IMR-90 (cell line): ENCODE data around the gene SLC2A14.
"Not testable (repeated sequence)": the region's sequence is repeated elsewhere in the genome, so short reads cannot be mapped to it uniquely, and the experiment has no call there.

Experiments used
- CEBPB ChIP-seq: IDR thresholded peaks from 2 replicates; pipeline ENCODE4 v1.6.1; 2012; ENCODE audit warnings: low read depth, low read length, improper control_type of control experiment
- CTCF ChIP-seq: conservative IDR thresholded peaks from 2 replicates; pipeline ENCODE4 v1.5.1; 2012; ENCODE audit warnings: mild to moderate bottlenecking, low read depth, low read length, improper control_type of control experiment
- FOS ChIP-seq: fragments of 150-350 bp; IDR thresholded peaks from 2 replicates; pipeline ENCODE4 v1.6.1; 2016; ENCODE audit warnings: low read depth, low read length
- MAZ ChIP-seq: IDR thresholded peaks from 2 replicates; pipeline ENCODE4 v1.6.1; 2012; ENCODE audit warnings: low read depth, mild to moderate bottlenecking, low read length, improper control_type of control experiment, moderate library complexity, borderline replicate concordance
- POLR2A ChIP-seq: IDR thresholded peaks from 2 replicates; pipeline ENCODE4 v1.6.1; 2012; ENCODE audit warnings: mild to moderate bottlenecking, low read depth, low read length
- RAD21 ChIP-seq: IDR thresholded peaks from 2 replicates; pipeline ENCODE4 v1.6.1; 2012; ENCODE audit warnings: low read length, improper control_type of control experiment
- RCOR1 ChIP-seq: IDR thresholded peaks from 2 replicates; pipeline ENCODE4 v1.6.1; 2012; ENCODE audit warnings: mild to moderate bottlenecking, low read length, improper control_type of control experiment; ENCODE audit not compliant: insufficient replicate concordance
- SMC3 ChIP-seq: fragments of 150-350 bp; IDR thresholded peaks from 2 replicates; pipeline ENCODE4 v1.6.1; 2016; ENCODE audit warnings: low read depth, mild to moderate bottlenecking, antibody characterized with exemption, low read length, moderate library complexity
- USF2 ChIP-seq: fragments of 150-350 bp; IDR thresholded peaks from 2 replicates; pipeline ENCODE4 v1.6.1; 2017; ENCODE audit warnings: mild to moderate bottlenecking, antibody characterized with exemption, low read length, low read depth

DNA sequence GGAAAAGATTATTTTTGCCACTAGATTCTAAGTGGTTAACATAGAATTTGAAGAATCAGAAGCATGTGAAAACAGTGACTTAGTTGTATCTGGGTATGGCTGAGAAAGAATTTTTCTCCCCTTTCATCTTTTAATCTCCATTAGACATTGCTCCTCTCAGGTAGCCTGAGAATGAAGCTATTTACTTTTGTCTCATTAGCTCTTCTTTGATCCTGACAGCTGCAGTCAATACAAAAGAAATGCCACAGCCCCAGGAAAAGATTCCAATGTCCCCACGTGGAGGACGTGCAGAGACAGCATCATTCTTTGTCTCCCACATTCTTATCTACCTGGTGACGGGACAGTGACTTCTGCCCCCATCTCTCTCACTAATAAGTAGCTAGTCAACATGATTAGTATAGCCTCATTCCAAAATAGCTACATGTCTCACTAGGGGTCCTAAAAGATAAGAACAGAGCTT is 21.1 kb downstream of the SLC2A14 start:
- TF ChIP-seq CTCF, SMC3, CEBPB, RAD21, FOS, POLR2A, RCOR1, USF2, MAZ: not testable (repeated sequence)
